Osteoblast (primary cell): ENCODE data around the gene SPG11. TPM values are rescaled to one million over a fixed set of nuclear protein-coding genes. Genes with fewer than 3 reads are reported as not detected.

ENCODE experiments used
- DNase-seq: peaks from one replicate; pipeline ENCODE4 v3.0.0; 2011; ENCODE audit warnings: low spot score, mixed read lengths; ENCODE audit not compliant: insufficient read length; ENCODE audit errors: missing footprints
- H2AFZ ChIP-seq: 2 replicates; pipeline ENCODE4 v1.6.0; 2011; ENCODE audit warnings: mild to moderate bottlenecking, low read length
- H3K27ac ChIP-seq: 2 replicates; pipeline ENCODE4 v1.5.1; 2011; ENCODE audit warnings: mild to moderate bottlenecking, low read depth, low read length, moderate library complexity
- H3K27me3 ChIP-seq: 2 replicates; pipeline ENCODE4 v1.6.0; 2012; ENCODE audit warnings: mild to moderate bottlenecking, control low read depth, inconsistent platforms, low read length, moderate library complexity; ENCODE audit not compliant: insufficient read depth
- H3K36me3 ChIP-seq: 2 replicates; pipeline ENCODE4 v1.5.1; 2011; ENCODE audit warnings: mild to moderate bottlenecking, low read length, control low read depth, moderate library complexity; ENCODE audit not compliant: insufficient read depth
- H3K4me1 ChIP-seq: 2 replicates; pipeline ENCODE4 v1.5.1; 2011; ENCODE audit warnings: mild to moderate bottlenecking, low read length, control low read depth, moderate library complexity; ENCODE audit not compliant: insufficient read depth
- H3K4me2 ChIP-seq: 2 replicates; pipeline ENCODE4 v1.6.0; 2011; ENCODE audit warnings: mild to moderate bottlenecking, low read length; ENCODE audit not compliant: insufficient read depth
- H3K4me3 ChIP-seq: fragments of 200-600 bp; sonication (generic); 3 replicates; pipeline ENCODE4 v1.5.1; 2012; ENCODE audit warnings: mild to moderate bottlenecking, low read length, inconsistent platforms; ENCODE audit not compliant: insufficient read depth
- H3K79me2 ChIP-seq: 2 replicates; pipeline ENCODE4 v1.6.0; 2012; ENCODE audit warnings: mild to moderate bottlenecking, low read length, control low read depth, inconsistent platforms; ENCODE audit not compliant: insufficient read depth
- H3K9me3 ChIP-seq: 2 replicates; pipeline ENCODE4 v1.5.1; 2011; ENCODE audit warnings: low read depth, low read length, control low read depth
- H4K20me1 ChIP-seq: 2 replicates; pipeline ENCODE4 v1.6.0; 2012; ENCODE audit warnings: mild to moderate bottlenecking, low read length, control low read depth; ENCODE audit not compliant: insufficient read depth
- total RNA-seq: library from RNA; depleted of rRNA; stranded (reverse); fragments of >200 nt; gene quantifications from 2 replicates; pipeline ENCODE4 v1.2.3, GENCODE V29; 2012
- TF ChIP-seq, protein P1 (sequence below): IDR thresholded peaks from 2 replicates; pipeline ENCODE4 v1.5.1; 2011; ENCODE audit warnings: mild to moderate bottlenecking, low read depth, low read length, moderate library complexity; ENCODE audit errors: extremely low read depth

The SPG11 gene
- total RNA-seq, 1 donor: 95.9 TPM

GRCh38 chr15:44657378-44657777 is 6.1 kb downstream of the SPG11 start:
- DNase-seq: no peak
- H2AFZ ChIP-seq: no peak overlapping the region
- H4K20me1 ChIP-seq: no peaks in the 10 kb centered on the region
- peaks cover 40% of the 10 kb centered on the region for H3K36me3 ChIP-seq
- no peak overlapping the region for H3K4me2 ChIP-seq
- H3K27me3 ChIP-seq: no peaks in the 10 kb centered on the region
- TF ChIP-seq, protein P1, sequence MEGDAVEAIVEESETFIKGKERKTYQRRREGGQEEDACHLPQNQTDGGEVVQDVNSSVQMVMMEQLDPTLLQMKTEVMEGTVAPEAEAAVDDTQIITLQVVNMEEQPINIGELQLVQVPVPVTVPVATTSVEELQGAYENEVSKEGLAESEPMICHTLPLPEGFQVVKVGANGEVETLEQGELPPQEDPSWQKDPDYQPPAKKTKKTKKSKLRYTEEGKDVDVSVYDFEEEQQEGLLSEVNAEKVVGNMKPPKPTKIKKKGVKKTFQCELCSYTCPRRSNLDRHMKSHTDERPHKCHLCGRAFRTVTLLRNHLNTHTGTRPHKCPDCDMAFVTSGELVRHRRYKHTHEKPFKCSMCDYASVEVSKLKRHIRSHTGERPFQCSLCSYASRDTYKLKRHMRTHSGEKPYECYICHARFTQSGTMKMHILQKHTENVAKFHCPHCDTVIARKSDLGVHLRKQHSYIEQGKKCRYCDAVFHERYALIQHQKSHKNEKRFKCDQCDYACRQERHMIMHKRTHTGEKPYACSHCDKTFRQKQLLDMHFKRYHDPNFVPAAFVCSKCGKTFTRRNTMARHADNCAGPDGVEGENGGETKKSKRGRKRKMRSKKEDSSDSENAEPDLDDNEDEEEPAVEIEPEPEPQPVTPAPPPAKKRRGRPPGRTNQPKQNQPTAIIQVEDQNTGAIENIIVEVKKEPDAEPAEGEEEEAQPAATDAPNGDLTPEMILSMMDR: no peak
- H3K27ac ChIP-seq: no peak overlapping the region
- H3K79me2 ChIP-seq: peaks cover 18% of the 10 kb centered on the region
- peaks cover 7% of the 10 kb centered on the region for H3K4me1 ChIP-seq
- no peaks in the 10 kb centered on the region for H3K9me3 ChIP-seq
- H3K4me3 ChIP-seq: no peak overlapping the region

DNA sequence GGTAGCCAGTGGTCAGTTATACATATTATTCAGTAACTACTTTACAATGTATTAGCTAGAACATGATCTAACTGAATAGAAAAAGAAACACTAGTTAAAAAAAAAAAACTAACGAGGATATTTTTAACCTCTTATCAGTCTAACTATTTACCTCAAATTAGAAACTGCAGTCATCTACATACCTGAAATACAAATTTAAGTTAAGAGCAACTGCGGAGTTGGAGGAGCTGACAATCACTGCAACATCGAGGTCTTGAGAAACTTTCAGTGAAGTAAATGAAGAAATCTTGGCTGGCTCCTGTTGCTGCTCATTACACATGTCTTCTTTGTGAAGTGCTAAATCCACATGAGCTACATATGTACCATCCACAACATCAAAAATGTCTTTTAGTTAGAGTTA is 6.5 kb downstream of the SPG11 start:
- Histone ChIP-seq H3K9me3 (no peaks in the 10 kb centered on the region), H3K36me3 (peaks cover 45% of the 10 kb centered on the region)

DNA sequence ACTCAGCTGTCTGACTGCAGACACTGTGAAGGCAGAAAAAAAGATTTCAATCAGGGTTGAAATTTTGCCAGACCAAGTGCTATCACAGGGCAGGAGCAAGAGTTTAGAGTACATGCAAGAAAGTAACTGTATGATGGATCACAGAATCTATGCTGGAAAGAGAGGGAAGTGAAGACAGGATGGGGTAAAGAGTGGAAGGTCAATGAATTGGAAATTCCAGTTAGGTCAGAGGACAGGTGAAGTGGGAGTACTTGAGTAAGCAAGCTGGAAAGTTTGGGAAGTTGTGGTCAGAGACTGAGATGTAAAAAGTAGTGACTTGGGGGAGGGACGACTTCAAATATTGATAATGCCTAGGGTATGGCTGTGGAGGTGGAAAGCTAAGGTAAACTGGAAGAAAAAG is 7.2 kb downstream of the SPG11 start:
- no peaks in the 10 kb centered on the region for H3K4me1 ChIP-seq
- no peak overlapping the region for H2AFZ ChIP-seq
- H3K9me3 ChIP-seq: no peaks in the 10 kb centered on the region
- TF ChIP-seq, protein P1: no peak
- DNase-seq: no peak
- H3K27me3 ChIP-seq: no peaks in the 10 kb centered on the region
- H3K4me3 ChIP-seq: no peak overlapping the region
- no peak overlapping the region for H3K4me2 ChIP-seq
- peaks cover 9% of the 10 kb centered on the region for H3K79me2 ChIP-seq
- H4K20me1 ChIP-seq: no peaks in the 10 kb centered on the region
- no peak overlapping the region for H3K27ac ChIP-seq
- H3K36me3 ChIP-seq: peaks cover 51% of the 10 kb centered on the region

More for the DNA sequence above, 6.5 kb downstream of the SPG11 start:
- peaks cover 14% of the 10 kb centered on the region for H3K79me2 ChIP-seq
- TF ChIP-seq, protein P1: no peak
- no peaks in the 10 kb centered on the region for H3K27me3 ChIP-seq
- no peak overlapping the region for H3K27ac ChIP-seq
- H3K4me1 ChIP-seq: peaks cover 2% of the 10 kb centered on the region
- DNase-seq: no peak
- no peak overlapping the region for H3K4me2 ChIP-seq
- no peak overlapping the region for H3K4me3 ChIP-seq
- H4K20me1 ChIP-seq: no peaks in the 10 kb centered on the region
- no peak overlapping the region for H2AFZ ChIP-seq

GRCh38 chr15:44654858-44655257 is 8.6 kb downstream of the SPG11 start:
- H3K27ac ChIP-seq: no peak overlapping the region
- no peaks in the 10 kb centered on the region for H3K9me3 ChIP-seq
- DNase-seq: no peak
- no peaks in the 10 kb centered on the region for H3K4me1 ChIP-seq
- no peak overlapping the region for H3K4me3 ChIP-seq
- H3K4me2 ChIP-seq: no peak overlapping the region
- no peak overlapping the region for H2AFZ ChIP-seq
- peaks cover 58% of the 10 kb centered on the region for H3K36me3 ChIP-seq
- H3K79me2 ChIP-seq: peaks cover 2% of the 10 kb centered on the region
- no peaks in the 10 kb centered on the region for H3K27me3 ChIP-seq
- no peaks in the 10 kb centered on the region for H4K20me1 ChIP-seq
- TF ChIP-seq, protein P1: no peak
